ENCODE results near the gene FGF7. TPM values are rescaled to one million over a fixed set of nuclear protein-coding genes. Genes with fewer than 3 reads are reported as not detected.
"Not testable (repeated sequence)": the region's sequence is repeated elsewhere in the genome, so short reads cannot be mapped to it uniquely, and the experiment has no call there.

Gene FGF7
- total RNA-seq, 3 donors from 2014 or later (not counting 1 experiment from before 2014, with no cell fraction given), result not detected

DNA sequence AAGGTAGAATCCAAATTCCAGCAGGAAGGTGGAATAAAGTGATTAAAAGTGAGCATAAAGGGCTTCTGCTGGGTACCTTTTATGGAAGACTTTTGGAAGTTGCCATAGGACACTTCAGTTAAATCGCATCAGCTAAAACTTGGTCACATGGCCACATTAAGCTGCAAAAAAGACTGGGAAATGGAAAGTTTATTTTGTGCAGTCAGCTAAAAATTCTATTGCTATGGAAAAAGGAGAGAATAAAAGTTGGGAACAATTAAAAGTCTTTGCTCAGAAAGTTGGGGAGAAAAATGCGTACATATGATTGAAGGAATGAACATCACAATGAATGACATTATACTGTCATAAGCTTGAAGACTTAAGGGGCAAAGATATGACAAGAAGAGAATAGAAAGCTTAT lies 49.3 kb downstream of the FGF7 start:
- no peak overlapping the region for H3K4me3 Mint-ChIP-seq
- WGBS (ENCODE audit: insufficient coverage), result 96% methylated on average over 1 of the region's 2 CpGs
- intact Hi-C loops (cut with micrococcal nuclease), result no loop called here

GRCh38 chr15:49473031-49473430 lies 50.0 kb downstream of the FGF7 start:
- TF ChIP-seq, protein P1, sequence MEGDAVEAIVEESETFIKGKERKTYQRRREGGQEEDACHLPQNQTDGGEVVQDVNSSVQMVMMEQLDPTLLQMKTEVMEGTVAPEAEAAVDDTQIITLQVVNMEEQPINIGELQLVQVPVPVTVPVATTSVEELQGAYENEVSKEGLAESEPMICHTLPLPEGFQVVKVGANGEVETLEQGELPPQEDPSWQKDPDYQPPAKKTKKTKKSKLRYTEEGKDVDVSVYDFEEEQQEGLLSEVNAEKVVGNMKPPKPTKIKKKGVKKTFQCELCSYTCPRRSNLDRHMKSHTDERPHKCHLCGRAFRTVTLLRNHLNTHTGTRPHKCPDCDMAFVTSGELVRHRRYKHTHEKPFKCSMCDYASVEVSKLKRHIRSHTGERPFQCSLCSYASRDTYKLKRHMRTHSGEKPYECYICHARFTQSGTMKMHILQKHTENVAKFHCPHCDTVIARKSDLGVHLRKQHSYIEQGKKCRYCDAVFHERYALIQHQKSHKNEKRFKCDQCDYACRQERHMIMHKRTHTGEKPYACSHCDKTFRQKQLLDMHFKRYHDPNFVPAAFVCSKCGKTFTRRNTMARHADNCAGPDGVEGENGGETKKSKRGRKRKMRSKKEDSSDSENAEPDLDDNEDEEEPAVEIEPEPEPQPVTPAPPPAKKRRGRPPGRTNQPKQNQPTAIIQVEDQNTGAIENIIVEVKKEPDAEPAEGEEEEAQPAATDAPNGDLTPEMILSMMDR (IDR thresholded peaks at IDR 0.05), result no peak
- peaks cover 4 to 5% of the 10 kb centered on the region in 2 donors for H3K27me3 Mint-ChIP-seq (ENCODE audit: low read depth in 2 of 2)
- H3K27ac Mint-ChIP-seq, result no peak overlapping the region
- DNase-seq, result no peak
- no peak overlapping the region for H3K4me3 Mint-ChIP-seq
- no peaks in the 10 kb centered on the region for H3K9me3 Mint-ChIP-seq
- Histone ChIP-seq H3K27me3 (ENCODE audit: control insufficient read depth, insufficient read depth, low read length) (no peaks in the 10 kb centered on the region), H3K27ac (ENCODE audit: low read length) (no peak overlapping the region), H3K4me3 (ENCODE audit: low read length) (no peak overlapping the region), H3K4me1 (ENCODE audit: control insufficient read depth, insufficient read depth, low read length) (no peaks in the 10 kb centered on the region), H3K9me3 (ENCODE audit: control insufficient read depth, insufficient read depth, low read length) (no peaks in the 10 kb centered on the region), H3K36me3 (ENCODE audit: control insufficient read depth, insufficient read depth, low read length) (no peaks in the 10 kb centered on the region)
- intact Hi-C loops (cut with micrococcal nuclease), result no loop called here
- no peak for ATAC-seq
- no peaks in the 10 kb centered on the region for H3K36me3 Mint-ChIP-seq
- peaks cover 4 to 6% of the 10 kb centered on the region in 2 donors for H3K4me1 Mint-ChIP-seq
- no CpG with 5 or more reads among the region's 1 CpG for WGBS (ENCODE audit: insufficient coverage)

More for the DNA sequence above, 49.3 kb downstream of the FGF7 start:
- H3K4me3 ChIP-seq (ENCODE audit: low read length), result no peak overlapping the region
- ATAC-seq (no peak), DNase-seq (no peak)
- Mint-ChIP-seq H3K27me3 (ENCODE audit: low read depth in 2 of 2) (peaks cover 3 to 5% of the 10 kb centered on the region in 2 donors), H3K36me3 (no peaks in the 10 kb centered on the region), H3K27ac (no peak overlapping the region), H3K4me1 (peaks cover 4 to 6% of the 10 kb centered on the region in 2 donors), H3K9me3 (no peaks in the 10 kb centered on the region)
- H3K27ac ChIP-seq (ENCODE audit: low read length), result no peak overlapping the region
- no peaks in the 10 kb centered on the region for H3K4me1 ChIP-seq (ENCODE audit: control insufficient read depth, insufficient read depth, low read length)
- H3K9me3 ChIP-seq (ENCODE audit: control insufficient read depth, insufficient read depth, low read length), result no peaks in the 10 kb centered on the region
- TF ChIP-seq, protein P1 (IDR thresholded peaks at IDR 0.05), result no peak
- H3K27me3 ChIP-seq (ENCODE audit: control insufficient read depth, insufficient read depth, low read length), result no peaks in the 10 kb centered on the region
- no peaks in the 10 kb centered on the region for H3K36me3 ChIP-seq (ENCODE audit: control insufficient read depth, insufficient read depth, low read length)

DNA sequence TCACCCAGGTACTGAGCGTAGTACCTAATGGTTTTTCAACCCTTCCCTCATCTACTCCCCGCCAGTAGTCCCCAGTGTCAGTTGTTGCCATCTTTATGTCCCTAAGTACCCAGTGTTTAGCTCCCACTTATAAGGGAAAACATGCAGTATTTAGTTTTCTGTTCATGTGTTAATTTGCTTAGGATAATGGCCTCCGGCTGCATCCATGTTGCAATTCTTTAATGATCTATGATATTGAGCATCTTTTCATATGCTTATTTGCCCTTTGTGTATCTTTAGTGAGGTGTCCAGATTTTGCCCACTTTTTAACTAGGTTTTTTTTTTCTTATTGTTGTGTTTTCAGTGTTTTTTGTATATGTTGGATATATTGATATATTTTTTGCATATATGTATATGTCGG lies 55.0 kb downstream of the FGF7 start:
- DNase-seq; H3K4me3 ChIP-seq (ENCODE audit: low read length); intact Hi-C loops (cut with micrococcal nuclease); H3K27ac Mint-ChIP-seq; H3K4me1 Mint-ChIP-seq; H3K9me3 ChIP-seq (ENCODE audit: control insufficient read depth, insufficient read depth, low read length); H3K4me3 Mint-ChIP-seq; ATAC-seq; H3K27me3 ChIP-seq (ENCODE audit: control insufficient read depth, insufficient read depth, low read length); H3K27me3 Mint-ChIP-seq (ENCODE audit: low read depth in 2 of 2); H3K9me3 Mint-ChIP-seq; H3K36me3 Mint-ChIP-seq; H3K4me1 ChIP-seq (ENCODE audit: control insufficient read depth, insufficient read depth, low read length); H3K36me3 ChIP-seq (ENCODE audit: control insufficient read depth, insufficient read depth, low read length); H3K27ac ChIP-seq (ENCODE audit: low read length): not testable (repeated sequence)
- WGBS (ENCODE audit: insufficient coverage), result 100% methylated on average over 1 of the region's 4 CpGs

- H3K4me3 ChIP-seq (ENCODE audit: low read length); H3K9me3 ChIP-seq (ENCODE audit: control insufficient read depth, insufficient read depth, low read length); H3K27ac ChIP-seq (ENCODE audit: low read length); H3K27me3 Mint-ChIP-seq (ENCODE audit: low read depth in 2 of 2); H3K4me3 Mint-ChIP-seq; H3K4me1 ChIP-seq (ENCODE audit: control insufficient read depth, insufficient read depth, low read length); H3K27me3 ChIP-seq (ENCODE audit: control insufficient read depth, insufficient read depth, low read length); DNase-seq; H3K9me3 Mint-ChIP-seq; intact Hi-C loops (cut with micrococcal nuclease); H3K36me3 ChIP-seq (ENCODE audit: control insufficient read depth, insufficient read depth, low read length); ATAC-seq; H3K36me3 Mint-ChIP-seq; H3K27ac Mint-ChIP-seq; H3K4me1 Mint-ChIP-seq: not testable (repeated sequence)
These were observed 55.9 kb downstream of the FGF7 start for GRCh38 chr15:49478982-49479381.

DNA sequence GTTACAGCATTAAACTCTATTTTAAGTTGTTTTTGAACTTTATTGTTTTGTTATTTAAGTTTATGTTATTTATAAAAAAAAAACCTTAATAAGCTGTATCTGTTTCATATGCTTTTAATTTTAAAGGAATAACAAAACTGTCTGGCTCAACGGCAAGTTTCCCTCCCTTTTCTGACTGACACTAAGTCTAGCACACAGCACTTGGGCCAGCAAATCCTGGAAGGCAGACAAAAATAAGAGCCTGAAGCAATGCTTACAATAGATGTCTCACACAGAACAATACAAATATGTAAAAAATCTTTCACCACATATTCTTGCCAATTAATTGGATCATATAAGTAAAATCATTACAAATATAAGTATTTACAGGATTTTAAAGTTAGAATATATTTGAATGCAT lies 62.4 kb downstream of the FGF7 start:
- ATAC-seq; H3K27ac ChIP-seq (ENCODE audit: low read length); intact Hi-C loops (cut with micrococcal nuclease); H3K36me3 Mint-ChIP-seq; DNase-seq; H3K9me3 ChIP-seq (ENCODE audit: control insufficient read depth, insufficient read depth, low read length); H3K27ac Mint-ChIP-seq; H3K4me3 ChIP-seq (ENCODE audit: low read length); H3K9me3 Mint-ChIP-seq; H3K4me1 Mint-ChIP-seq; H3K27me3 Mint-ChIP-seq (ENCODE audit: low read depth in 2 of 2); H3K27me3 ChIP-seq (ENCODE audit: control insufficient read depth, insufficient read depth, low read length); H3K4me3 Mint-ChIP-seq; H3K36me3 ChIP-seq (ENCODE audit: control insufficient read depth, insufficient read depth, low read length); H3K4me1 ChIP-seq (ENCODE audit: control insufficient read depth, insufficient read depth, low read length): not testable (repeated sequence)
- no CpG with 5 or more reads among the region's 1 CpG for WGBS (ENCODE audit: insufficient coverage)

Measured in natural killer cell (primary cell).